HepG2 (cell line): Measurements from ENCODE around the gene L3MBTL4.

Experiments
- FOXA1 ChIP-seq, 2 experiments: fragments of 450-650 bp in 1 of 2; sonication (generic) in 1 of 2; formaldehyde crosslinking in 1 of 2; IDR thresholded peaks; 2 replicates each; pipeline versions ENCODE4 v1.4.0 to v1.6.1; 2016 to 2020; ENCODE audit warnings: missing genetic modification reagents in 1 of 2
- FOXK2 ChIP-seq: fragments of 450-650 bp; IDR thresholded peaks from 2 replicates; pipeline ENCODE4 v1.6.1; 2016
- GATAD1 ChIP-seq: IDR thresholded peaks from 2 replicates; pipeline ENCODE4 v1.6.1; 2016; ENCODE audit warnings: missing genetic modification reagents, missing compliant biosample characterization
- JUND ChIP-seq: sonication (generic); formaldehyde crosslinking; IDR thresholded peaks from 2 replicates; pipeline ENCODE4 v1.8.0; 2022; ENCODE audit warnings: mild to moderate bottlenecking, missing genetic modification reagents
- SAFB2 ChIP-seq: sonication (generic); formaldehyde crosslinking; IDR thresholded peaks from 2 replicates; pipeline ENCODE4 v1.5.1; 2020; ENCODE audit warnings: missing genetic modification reagents, low read depth, mild to moderate bottlenecking, borderline replicate concordance
- ZNF768 ChIP-seq: sonication (generic); formaldehyde crosslinking; IDR thresholded peaks from 2 replicates; pipeline ENCODE4 v1.4.0; 2020; ENCODE audit warnings: missing genetic modification reagents
- TF ChIP-seq, protein P1 (sequence below): sonication (generic); formaldehyde crosslinking; IDR thresholded peaks from 2 replicates; pipeline ENCODE4 v1.4.0; 2020; ENCODE audit warnings: missing genetic modification reagents
- TF ChIP-seq, protein P2 (sequence below): sonication (generic); formaldehyde crosslinking; IDR thresholded peaks from 2 replicates; pipeline ENCODE4 v1.5.0; 2020; ENCODE audit warnings: mild to moderate bottlenecking, missing genetic modification reagents, moderate library complexity

DNA sequence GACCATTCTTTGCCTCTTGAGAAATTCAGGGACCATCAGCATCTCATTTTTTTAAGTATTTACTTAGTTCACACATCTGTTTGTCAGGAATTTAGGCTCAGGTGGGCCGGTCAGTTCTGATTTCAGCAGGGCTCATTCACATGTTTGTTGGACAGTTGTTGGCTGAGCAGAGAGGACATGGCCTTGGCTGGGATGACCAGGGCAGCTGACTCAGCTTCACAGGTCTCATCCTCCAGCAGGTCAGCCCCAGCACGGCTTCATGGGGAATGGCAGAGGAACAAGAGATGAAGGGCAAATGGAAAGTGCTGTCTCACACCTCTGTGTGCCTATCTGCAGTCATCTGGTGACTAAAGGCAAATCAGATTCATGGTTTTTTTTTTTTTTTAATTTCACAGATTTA, 383.3 kb downstream of the L3MBTL4 start:
- TF ChIP-seq FOXK2 (no peak), SAFB2 (CRISPR knock-in tag) (no peak), GATAD1 (no peak), JUND (no peak), FOXA1 (IDR thresholded peaks at IDR 0.05) (no peak), FOXA1 (CRISPR knock-in tag; IDR thresholded peaks at IDR 0.05) (no peak), ZNF768 (no peak)
- TF ChIP-seq, protein P1, sequence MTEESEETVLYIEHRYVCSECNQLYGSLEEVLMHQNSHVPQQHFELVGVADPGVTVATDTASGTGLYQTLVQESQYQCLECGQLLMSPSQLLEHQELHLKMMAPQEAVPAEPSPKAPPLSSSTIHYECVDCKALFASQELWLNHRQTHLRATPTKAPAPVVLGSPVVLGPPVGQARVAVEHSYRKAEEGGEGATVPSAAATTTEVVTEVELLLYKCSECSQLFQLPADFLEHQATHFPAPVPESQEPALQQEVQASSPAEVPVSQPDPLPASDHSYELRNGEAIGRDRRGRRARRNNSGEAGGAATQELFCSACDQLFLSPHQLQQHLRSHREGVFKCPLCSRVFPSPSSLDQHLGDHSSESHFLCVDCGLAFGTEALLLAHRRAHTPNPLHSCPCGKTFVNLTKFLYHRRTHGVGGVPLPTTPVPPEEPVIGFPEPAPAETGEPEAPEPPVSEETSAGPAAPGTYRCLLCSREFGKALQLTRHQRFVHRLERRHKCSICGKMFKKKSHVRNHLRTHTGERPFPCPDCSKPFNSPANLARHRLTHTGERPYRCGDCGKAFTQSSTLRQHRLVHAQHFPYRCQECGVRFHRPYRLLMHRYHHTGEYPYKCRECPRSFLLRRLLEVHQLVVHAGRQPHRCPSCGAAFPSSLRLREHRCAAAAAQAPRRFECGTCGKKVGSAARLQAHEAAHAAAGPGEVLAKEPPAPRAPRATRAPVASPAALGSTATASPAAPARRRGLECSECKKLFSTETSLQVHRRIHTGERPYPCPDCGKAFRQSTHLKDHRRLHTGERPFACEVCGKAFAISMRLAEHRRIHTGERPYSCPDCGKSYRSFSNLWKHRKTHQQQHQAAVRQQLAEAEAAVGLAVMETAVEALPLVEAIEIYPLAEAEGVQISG, result no peak
- TF ChIP-seq, protein P2, sequence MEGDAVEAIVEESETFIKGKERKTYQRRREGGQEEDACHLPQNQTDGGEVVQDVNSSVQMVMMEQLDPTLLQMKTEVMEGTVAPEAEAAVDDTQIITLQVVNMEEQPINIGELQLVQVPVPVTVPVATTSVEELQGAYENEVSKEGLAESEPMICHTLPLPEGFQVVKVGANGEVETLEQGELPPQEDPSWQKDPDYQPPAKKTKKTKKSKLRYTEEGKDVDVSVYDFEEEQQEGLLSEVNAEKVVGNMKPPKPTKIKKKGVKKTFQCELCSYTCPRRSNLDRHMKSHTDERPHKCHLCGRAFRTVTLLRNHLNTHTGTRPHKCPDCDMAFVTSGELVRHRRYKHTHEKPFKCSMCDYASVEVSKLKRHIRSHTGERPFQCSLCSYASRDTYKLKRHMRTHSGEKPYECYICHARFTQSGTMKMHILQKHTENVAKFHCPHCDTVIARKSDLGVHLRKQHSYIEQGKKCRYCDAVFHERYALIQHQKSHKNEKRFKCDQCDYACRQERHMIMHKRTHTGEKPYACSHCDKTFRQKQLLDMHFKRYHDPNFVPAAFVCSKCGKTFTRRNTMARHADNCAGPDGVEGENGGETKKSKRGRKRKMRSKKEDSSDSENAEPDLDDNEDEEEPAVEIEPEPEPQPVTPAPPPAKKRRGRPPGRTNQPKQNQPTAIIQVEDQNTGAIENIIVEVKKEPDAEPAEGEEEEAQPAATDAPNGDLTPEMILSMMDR (CRISPR knock-in tag), result no peak
